WERI-Rb-1 (cell line): Measurements from ENCODE around the gene FBXL14.

Experiments used
- DNase-seq: peaks from one replicate; pipeline ENCODE4 v3.0.0-alpha.2; 2020
- H3K27ac ChIP-seq: fragments of 250-450 bp; sonication (Bioruptor Pico); 2 replicates; pipeline ENCODE4 v1.5.1; 2020; ENCODE audit warnings: mild to moderate bottlenecking, moderate library complexity
- H3K27me3 ChIP-seq: fragments of 250-450 bp; sonication (Bioruptor Pico); 2 replicates; pipeline ENCODE4 v1.5.1; 2021; ENCODE audit warnings: mild to moderate bottlenecking, low read depth, moderate library complexity; ENCODE audit not compliant: insufficient read depth, severe bottlenecking
- H3K36me3 ChIP-seq: fragments of 250-450 bp; sonication (Bioruptor Pico); 2 replicates; pipeline ENCODE4 v1.5.1; 2020; ENCODE audit warnings: mild to moderate bottlenecking, moderate library complexity
- H3K4me3 ChIP-seq: 2 replicates; pipeline ENCODE4 v1.5.1; 2011; ENCODE audit warnings: low read depth, mild to moderate bottlenecking, control low read depth, low read length
- H3K9me3 ChIP-seq: fragments of 250-450 bp; sonication (Bioruptor Pico); 2 replicates; pipeline ENCODE4 v1.5.1; 2021; ENCODE audit warnings: mild to moderate bottlenecking, moderate library complexity; ENCODE audit not compliant: severe bottlenecking
- CTCF ChIP-seq: IDR thresholded peaks from 2 replicates; pipeline ENCODE4 v1.5.1; 2011; ENCODE audit warnings: low read depth, mild to moderate bottlenecking, control low read depth, inconsistent platforms, low read length

The FBXL14 gene

GRCh38 chr12:1639538-1639937 is 45.2 kb upstream of the FBXL14 start:
- no peak for DNase-seq
- Histone ChIP-seq H3K27me3 (no peaks in the 10 kb centered on the region), H3K4me3 (no peak overlapping the region), H3K27ac (no peak overlapping the region), H3K9me3 (no peaks in the 10 kb centered on the region), H3K36me3 (no peaks in the 10 kb centered on the region)
- no peak for TF ChIP-seq CTCF

- Histone ChIP-seq H3K9me3 (no peaks in the 10 kb centered on the region), H3K36me3 (no peaks in the 10 kb centered on the region), H3K27ac (no peak overlapping the region), H3K4me3 (no peak overlapping the region), H3K27me3 (no peaks in the 10 kb centered on the region)
- DNase-seq, result no peak
- TF ChIP-seq CTCF, result no peak
Measured at GRCh38 chr12:1638203-1638602, 43.8 kb upstream of the FBXL14 start.

GRCh38 chr12:1635301-1636095 is 41.1 kb upstream of the FBXL14 start:
- Histone ChIP-seq H3K27ac (no peak overlapping the region), H3K36me3 (no peaks in the 10 kb centered on the region), H3K27me3 (no peaks in the 10 kb centered on the region), H3K4me3 (peak overlapping the region; percentile 29), H3K9me3 (no peaks in the 10 kb centered on the region)
- TF ChIP-seq CTCF, result no peak
- DNase-seq, result no peak

GRCh38 chr12:1634590-1635191 is 40.3 kb upstream of the FBXL14 start:
- peak; percentile 84 for DNase-seq
- Histone ChIP-seq H3K27me3 (no peaks in the 10 kb centered on the region), H3K27ac (no peak overlapping the region), H3K4me3 (peak overlapping the region; percentile 29), H3K9me3 (no peaks in the 10 kb centered on the region), H3K36me3 (no peaks in the 10 kb centered on the region)
- peak; percentile 86 for TF ChIP-seq CTCF

- no peaks in the 10 kb centered on the region for H3K27me3 ChIP-seq
- no peaks in the 10 kb centered on the region for H3K9me3 ChIP-seq
- TF ChIP-seq CTCF, result no peak
- no peak for DNase-seq
- H3K4me3 ChIP-seq, result no peak overlapping the region
- no peak overlapping the region for H3K27ac ChIP-seq
- no peaks in the 10 kb centered on the region for H3K36me3 ChIP-seq
Measured at GRCh38 chr12:1634149-1634548, 39.8 kb upstream of the FBXL14 start.

GRCh38 chr12:1633459-1633858 is 39.1 kb upstream of the FBXL14 start:
- TF ChIP-seq CTCF, result no peak
- H3K9me3 ChIP-seq, result no peaks in the 10 kb centered on the region
- no peak overlapping the region for H3K27ac ChIP-seq
- no peaks in the 10 kb centered on the region for H3K36me3 ChIP-seq
- H3K27me3 ChIP-seq, result no peaks in the 10 kb centered on the region
- DNase-seq, result no peak
- H3K4me3 ChIP-seq, result no peak overlapping the region
